Measurements from ENCODE around the gene BCL2.
A peak's percentile ranks its signal among the peaks of the same experiment; 100 is the strongest.

BCL2 gene

DNA sequence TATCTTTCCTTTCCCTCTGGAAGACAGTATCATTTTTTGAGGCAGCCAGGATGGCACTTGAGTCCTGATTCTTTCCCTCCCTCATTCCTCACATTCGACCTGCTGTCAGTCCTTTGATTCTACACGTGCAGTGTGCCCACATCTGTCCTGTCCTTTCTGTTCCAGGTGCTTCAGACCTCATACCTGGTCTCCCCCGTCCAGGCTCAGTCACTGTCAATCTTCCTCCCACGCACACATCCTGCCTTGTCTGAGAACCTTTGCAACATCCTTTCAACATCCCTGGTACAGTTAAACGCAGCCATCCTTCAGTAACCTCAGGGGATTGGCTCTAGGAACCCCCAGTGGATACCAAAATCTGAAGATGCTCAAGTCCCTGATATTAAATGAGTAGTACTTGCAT is 10.1 kb downstream of the BCL2 start:
- DNase-seq (ENCODE audit: low spot score) = no peak

DNA sequence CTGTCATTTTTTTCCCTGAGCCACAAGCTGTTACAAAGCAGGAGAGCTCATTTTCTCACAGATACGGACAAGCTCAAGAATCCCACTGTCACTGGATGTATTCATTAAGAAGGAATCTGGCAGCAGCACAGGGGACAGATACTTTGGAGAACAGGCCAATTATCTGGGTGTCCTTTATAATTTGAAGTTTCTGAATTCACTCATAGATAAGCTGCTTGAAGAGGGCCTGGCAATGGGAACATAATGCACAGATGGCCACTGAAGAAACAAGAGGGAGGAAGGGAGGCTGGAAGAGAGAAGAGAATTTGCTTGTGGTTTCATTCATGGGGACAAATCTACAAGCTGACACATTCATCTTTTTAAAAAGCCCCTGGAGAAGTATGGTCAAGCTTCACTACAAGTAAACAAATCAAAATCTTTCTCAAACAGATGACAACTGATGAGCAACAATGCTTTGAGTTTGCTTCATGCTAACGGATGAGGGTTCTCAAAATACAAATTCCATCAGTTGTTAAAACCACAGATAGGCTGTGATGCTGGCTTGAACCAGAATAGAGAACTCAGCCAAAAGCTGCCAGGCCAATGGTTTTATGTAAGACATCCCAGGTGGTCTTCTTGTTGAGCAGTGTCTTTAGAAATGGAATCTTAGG is 11.9 kb downstream of the BCL2 start:
- no peak for DNase-seq (ENCODE audit: low spot score)

DNA sequence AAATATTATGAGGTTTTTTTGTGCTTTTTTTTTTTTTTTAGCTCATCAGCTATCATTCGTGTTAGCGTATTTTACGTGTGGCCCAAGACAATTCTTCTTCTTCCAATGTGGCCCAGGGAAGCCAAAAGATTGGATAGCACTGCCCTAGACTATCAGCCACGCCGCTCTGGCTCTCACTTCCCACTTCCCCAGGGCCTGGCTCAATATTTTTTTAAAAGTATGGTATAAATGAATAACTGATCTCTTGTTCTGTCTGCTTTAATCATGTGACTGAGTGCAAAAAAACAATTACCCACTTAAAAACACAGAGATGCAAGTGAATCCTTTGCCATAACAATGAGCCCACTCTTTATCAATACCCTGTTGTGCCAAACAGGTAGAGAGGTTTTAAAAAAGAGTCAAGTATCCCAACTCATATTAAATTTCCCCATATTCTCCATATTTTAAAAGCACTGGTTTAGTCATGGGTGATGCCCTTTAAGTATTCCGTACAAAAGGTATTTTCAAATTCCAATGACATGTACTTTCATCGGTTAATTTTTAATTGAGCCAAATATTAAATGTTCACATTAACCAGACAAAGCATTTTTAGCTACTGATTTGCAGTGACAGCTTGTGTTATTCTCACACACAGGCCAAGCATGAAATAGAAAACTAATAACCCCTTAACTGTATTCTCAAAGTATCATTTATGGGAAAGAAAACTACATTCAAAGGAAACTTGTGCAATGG is 12.6 kb downstream of the BCL2 start:
- DNase-seq (ENCODE audit: low spot score) = no peak

DNA sequence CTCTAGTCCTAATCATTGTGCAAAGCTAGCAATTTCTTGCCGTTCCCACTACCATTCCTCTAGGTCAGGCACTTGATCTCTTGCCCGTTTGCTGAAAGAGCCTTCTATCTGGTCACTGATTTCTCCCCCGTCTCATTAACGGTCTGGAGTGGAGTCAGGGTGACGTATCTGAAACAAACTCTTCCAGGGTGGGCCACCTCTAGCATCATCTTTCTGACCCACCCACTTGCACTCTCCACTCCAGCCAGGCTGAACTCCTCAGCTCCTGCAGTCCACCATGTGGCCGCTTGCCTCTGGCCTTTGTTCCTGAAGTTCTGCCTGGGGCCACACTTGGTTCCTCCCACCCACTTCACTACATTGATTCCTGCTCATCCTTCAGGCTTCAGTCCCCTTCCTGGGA is 13.3 kb downstream of the BCL2 start:
- no peak for DNase-seq (ENCODE audit: low spot score)

DNA sequence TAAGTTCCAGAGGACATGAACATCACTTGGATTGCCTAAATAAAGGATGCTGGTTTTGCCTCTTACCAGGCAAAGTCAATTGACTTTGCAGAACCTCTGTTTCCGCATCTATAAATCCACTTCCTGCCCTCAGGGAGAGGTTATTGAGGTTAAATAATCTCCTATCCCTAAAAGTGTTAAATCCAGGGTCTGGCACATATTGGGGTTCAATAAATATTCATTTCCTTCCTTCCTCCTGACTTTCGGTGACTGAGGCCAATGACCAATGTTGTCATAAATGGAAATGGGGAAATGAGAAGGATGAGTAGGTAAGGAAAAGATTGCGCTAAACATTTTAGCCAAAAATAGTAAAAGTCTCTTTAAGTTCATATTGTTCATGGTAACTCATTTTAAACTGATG is 16.0 kb downstream of the BCL2 start:
- DNase-seq (ENCODE audit: low spot score) = no peak

DNA sequence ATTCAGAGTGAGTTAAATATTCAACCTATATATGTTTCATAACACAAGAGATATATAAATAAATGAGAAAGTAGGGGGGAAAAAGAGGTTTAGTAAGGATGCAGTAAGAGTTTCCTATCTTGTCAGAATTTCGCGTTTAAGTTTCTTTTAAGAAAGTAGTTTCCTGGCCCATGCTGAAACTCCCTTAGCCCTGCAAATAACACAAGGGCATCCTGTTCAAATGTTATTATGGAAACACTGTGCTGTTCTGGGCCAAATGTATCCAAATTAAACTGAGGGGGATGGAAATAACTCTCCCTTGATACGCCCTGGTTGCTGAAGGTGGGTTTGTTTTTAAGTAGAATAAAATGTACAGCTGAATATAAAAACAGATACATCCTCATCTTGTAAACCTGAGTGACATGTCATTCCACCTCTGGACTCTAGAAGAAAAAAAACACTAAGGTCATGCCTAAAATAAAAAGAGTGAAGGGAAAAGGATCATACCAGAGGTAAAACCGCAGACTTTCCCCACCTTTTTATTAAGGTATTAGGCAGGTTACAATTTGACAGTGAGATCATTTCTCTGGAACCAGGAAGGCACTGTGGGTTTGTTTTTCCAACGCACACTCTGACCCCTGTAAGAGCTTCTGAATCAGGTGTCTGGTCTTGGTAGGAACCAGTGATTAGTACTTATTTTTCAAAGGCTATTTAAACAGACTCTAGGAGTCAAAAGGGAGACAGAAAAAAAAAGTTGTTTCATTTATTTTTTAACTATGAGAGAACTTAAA is 16.7 kb downstream of the BCL2 start:
- DNase-seq (ENCODE audit: low spot score) = no peak

DNA sequence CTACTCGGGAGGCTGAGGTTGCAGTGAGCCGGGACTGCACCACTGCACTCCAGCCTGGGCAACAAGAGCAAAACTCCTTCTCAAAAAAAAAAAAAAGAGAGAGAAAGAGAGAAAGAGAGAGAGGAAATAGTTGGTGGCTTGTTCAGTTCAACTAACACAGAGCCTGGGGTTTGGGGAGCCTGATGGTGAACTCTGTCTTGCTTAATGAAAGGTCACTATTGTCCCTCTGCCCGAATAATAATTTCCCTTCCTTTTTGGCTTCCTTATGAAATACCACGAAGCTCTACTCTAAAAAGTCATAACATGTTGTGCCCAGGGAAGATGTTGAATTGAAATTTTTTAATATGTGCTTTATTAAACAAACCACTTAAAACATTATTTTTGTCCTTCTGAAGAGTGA is 17.3 kb downstream of the BCL2 start:
- no peak for DNase-seq (ENCODE audit: low spot score)

DNA sequence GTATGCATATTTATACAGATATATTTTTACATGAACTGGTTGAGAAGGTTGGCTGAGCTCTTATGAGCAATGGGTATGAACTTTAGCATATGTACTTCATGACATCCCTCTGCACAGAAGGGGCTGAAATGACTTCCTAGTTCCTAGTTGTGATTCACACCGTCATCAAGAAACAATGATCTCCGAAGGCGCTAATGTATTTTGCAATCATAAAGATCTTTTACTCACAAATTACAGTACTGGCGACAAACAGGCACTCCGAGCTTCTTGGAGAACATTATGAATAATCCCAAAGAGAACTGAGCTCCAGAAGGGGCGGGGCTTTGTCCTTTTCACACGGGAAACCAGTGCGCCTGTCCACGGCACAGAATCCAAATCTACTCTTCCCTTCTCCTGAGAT is 18.1 kb downstream of the BCL2 start:
- DNase-seq (ENCODE audit: low spot score) = no peak

DNA sequence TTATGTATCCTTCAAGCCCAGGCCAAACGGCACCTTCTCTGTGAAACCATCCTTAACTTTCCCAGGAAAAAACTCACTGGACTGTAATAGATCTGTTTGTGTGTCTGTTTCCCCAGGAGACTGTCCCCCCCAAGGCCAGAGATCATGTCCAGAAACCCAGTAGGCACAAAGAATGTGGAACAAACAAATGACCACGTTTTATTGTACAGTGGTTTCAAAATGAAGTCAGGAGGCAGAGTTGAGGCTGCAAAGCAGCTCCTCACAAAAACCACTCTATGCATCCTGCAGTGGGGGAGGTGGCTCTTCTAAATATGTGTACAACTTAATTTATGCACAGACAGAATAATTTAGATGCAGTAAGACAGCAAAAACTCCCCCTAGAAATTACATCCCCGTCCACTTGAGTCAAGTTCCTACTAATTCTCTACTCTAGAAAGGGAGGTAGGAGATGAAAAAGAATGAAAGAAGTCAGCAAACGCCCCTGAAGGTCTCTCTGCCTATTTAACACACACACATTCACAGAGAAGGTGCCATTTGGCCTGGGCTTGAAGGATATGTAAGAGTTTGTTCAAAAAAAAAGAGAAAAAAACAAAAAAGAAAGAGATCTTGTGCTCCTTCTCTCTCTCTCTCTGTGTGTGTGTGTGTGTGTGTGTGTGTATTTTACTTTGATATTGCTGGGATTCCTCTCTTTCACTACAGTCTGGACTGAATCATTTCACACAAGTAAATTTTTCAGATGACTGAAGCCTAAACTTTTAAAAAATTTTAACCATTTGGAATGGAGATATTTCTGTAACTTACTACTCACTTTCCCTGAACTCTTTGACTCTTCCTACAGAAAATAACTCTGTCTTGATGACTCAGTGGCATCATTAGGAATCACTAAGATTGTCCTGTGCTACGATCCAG is 19.5 kb downstream of the BCL2 start:
- no peak for DNase-seq (ENCODE audit: low spot score)

DNA sequence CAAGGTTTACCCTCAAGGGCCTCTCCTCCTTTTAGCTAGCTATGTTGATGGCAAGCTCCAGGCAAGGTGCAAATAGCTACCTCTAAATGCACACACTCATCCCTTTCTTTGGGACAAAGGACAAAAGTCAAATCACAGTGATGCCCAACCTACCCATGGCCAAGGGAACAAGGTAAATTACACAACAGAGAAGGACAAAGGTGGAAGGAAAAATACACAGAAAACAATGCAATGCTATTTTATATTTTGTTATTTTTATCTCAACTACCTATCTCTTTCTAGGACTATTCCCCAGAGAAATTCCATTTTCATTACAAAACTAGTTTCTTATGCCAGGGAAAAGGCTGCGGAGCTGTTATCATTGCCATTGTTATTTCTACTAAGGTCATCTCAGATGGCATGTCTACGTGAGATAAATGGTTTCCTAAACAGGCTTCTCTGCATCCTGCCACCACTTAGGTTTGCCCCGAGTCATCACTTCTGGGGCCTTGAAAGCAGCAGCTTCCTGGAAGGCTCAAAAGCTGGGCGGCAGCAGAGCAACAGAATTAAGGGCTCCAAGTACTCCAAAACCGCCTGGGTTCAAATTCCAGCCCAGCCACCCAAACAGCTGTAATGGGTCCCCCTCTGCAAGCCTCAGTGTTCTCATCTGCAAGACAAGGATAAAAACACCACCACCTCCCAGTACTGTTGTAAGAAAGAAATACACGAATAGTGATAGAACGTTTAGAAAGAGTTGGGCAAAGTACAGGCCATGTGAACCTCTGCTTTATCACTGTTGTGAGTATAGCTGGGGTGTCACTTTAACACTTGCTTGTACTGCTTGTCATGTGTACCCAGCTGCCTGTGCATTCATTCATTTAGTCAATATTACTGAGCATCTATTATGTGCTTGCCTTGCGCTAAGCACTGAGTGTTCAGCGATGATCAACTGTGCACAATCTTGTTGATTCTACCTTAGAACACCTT is 20.9 kb downstream of the BCL2 start:
- DNase-seq (ENCODE audit: low spot score) = no peak

DNA sequence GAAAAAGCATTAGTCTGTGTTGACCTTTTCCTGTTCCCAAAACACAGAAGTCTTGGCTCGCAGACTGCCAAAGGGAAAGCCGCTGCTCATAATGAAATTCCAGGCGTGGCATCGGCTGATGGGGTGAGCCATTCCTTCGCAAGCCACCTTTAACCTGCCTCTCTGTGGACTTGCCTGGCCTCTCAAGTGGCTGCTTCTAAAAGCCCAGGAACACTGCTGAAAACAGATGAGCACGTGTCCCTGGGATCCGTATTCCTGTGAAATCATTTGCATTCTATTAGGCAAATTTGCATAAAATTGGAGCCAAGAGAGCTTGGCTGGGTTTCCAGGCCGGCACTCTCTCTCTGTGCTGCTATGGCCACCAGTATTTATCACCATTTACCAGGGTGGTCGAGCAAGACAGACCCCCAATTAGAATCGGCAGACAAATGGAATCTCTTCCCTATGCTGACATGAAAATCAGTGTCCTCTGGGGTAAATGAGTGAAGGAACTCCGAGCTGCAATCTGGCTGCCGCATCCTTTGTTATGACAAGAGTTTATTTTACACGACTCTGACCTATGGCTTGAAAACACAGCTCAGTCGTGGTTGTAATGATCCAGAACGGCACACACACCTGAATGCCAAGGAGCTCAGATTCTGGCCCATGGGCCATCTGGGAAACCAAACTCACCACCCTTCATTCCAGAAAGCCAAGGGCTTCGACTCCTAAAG is 21.7 kb downstream of the BCL2 start:
- DNase-seq (ENCODE audit: low spot score) = peak; percentile 69

DNA sequence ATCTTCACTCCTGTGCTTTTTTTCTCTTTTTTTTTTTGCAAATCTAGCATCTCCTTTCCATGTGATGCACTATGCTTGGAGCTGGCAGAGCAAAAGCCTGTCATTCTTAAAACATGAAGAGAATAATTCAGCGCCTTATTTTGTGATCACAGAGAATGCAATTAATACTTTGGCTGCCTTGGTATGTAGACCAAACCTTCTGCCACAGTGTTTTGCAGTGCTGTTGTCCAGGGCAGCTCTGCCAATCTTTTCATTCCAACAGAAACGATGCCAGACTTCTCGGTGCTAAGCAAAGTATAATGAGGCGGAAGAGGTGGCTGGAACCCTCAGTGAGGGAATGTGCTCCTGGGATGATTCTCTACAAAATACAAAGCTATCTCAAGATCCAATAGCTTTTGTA is 25.6 kb downstream of the BCL2 start:
- peak; percentile 73 for DNase-seq (ENCODE audit: low spot score)

DNA sequence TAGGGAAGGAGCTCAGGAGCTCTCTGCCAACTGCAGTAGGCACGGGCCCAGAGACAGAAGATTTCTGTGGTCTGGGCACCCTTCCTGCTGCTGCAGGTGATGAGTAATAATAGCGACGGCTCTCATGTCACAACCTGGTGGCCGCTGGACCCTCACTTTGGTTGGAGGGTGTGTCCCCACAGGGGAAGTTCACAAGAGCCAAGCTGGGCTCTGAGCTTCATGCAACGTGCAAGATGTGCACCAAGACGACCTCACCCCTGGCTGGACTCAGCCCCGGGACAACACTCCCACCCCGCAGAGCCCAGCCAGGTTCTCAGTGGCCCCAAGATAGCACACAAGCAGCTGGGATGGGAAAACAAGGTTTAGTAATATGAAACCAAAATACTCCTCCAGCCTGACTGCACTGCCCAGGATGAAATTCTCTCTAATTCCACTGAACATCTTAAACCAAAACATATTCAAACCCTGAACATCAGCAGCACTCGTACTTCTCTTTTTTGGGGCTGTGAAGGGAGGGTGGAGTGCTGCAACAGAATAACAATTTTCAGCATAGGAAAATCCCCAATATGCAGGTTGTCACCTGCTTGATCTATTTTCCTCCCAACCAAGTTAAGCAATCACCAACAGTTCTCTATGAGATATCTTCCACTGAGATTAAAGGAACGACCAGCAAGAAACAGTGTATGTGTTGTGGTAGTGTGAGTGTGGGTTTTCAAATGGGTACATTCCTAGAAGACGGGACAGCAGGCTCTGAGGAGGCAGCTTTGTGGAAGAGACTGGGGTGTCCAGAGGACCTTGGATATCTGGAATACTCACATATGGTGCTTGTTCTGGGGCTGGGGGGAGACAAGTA is 26.5 kb downstream of the BCL2 start:
- DNase-seq (ENCODE audit: low spot score) = no peak

DNA sequence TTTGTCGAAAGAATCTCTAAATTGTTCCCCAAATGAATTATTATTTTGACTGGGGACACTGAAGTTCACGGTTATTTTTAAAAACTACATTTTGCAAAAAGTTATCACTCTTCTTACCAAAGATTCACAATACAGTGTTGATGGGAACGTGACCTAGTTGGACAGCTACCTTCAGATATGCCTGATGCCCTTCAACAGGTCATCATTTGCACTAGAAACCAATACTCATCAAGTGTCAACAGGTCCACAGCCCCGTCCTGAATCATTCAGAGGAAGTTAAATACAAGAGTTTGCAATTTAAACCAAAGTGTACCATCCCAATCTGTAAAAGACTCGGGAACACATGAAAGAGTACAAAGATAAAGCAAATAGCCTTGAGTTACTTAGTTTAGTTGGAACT is 28.3 kb downstream of the BCL2 start:
- DNase-seq (ENCODE audit: low spot score) = no peak

DNA sequence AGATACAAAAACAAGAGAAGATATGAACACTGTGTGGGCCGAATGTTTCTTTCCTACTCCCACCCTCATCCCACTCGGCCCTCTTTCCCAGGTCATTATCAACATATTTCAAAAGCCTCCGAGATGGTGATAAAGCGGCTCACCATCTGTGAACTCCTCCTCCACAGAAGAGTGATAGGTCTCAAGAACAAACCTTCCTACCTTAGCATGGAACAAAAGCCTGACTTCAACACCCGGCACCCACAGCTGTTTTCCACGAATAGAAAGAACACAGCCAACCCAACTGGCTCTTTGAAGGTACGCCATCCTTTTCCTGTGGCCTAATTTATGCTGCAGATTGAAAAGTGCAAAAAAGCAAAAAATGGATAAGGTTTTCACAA is 28.8 kb downstream of the BCL2 start:
- DNase-seq (ENCODE audit: low spot score) = no peak

DNA sequence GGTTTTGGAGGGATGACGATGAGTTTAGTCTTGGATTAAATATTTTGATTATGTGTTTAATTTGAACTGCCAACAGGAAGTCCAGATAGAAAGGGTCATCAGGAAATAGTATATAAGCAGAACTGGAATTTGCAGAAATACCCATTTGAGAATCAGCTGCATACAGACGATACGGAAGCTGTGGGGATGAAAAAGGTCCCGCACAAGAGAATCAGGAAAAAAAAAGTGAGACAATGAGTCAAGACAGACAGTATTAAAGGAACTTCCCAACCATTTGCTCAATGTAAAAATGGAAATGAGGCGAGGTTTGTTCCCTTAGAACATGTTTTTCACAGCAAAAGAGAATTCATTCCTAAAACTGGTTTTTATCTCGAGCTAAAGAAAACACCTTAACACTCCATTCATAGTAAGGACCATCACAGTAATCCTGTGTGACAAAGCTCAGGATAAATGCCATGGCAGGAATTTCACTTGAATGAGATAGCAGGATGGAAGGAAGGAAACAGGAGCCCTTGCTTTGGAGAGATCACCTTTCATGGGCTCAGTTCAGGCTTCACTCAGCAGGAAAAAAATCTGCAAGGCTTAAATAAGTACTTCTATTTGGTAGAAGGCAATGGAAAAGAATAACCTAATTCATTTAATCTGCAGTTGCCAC is 29.3 kb downstream of the BCL2 start:
- DNase-seq (ENCODE audit: low spot score) = no peak

DNA sequence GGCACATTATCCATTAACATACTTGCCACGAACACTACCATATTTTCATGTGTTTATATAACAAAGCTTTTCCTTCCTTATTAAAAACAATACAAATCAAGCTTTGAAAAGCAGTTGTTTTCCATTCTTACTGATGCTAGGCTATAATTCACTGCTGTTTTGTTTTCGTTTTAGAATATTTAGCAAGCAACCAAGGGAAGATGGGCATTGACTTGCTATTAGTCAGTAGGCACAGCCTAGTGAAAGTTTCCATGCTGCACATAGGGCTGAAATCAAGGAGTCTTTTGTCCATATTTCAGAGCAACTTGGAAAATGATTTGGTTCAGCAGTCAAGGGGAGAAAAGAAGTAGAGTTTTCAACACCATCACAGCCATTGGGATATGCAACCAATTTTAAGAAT is 31.3 kb downstream of the BCL2 start:
- DNase-seq (ENCODE audit: low spot score) = no peak

DNA sequence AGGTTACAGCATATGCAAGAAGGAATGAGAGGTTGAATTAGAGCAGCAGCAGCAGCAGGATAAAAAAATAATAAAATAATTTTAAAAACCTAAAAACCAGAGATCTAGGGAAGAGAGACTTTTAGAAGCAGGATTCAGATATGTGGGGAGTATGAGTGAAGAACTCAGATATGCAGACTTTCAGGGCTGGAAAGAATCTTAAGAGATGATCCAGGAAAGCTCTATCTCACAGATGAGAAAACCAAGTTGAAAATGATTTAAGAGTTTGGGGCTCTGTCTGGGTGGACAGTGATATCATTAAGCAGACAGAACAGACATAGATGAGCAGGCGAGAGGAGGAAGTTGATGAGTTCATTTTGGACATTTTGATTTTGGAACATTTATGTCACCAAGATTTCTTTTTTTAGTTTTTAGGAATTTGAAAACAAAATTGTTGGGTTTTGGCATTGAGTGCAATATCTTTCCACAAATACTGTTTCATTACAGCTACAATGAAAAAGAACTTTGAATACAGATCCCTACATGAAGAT is 31.8 kb downstream of the BCL2 start:
- no peak for DNase-seq (ENCODE audit: low spot score)

DNA sequence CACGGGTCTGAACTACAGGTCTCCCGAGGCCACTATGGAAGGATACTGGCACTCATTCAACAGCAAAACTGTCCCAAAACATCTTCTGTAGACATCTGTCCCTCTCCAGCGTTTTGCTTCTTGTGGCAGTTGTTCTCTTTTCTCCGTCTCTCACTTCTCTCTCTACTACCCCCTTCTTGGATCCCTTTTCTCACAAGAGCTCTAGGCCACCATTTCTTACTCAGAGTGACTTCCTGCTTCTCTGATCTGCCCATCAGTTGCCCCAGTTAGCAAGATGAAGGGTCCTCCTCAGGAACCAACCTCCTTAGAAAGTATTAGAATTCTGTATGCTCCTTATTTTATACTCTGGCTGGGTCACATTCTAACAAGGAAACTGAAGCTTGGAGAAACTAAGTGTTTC is 32.6 kb downstream of the BCL2 start:
- no peak for DNase-seq (ENCODE audit: low spot score)
